MM.1S (cell line): ENCODE measurements around the gene RABGAP1L.
"Not testable (repeated sequence)": the region's sequence is repeated elsewhere in the genome, so short reads cannot be mapped to it uniquely, and the experiment has no call there.

Experiments used
- CTCF ChIP-seq: fragments of 300-600 bp; sonication (generic); IDR thresholded peaks from 2 replicates; pipeline ENCODE4 v1.5.1; 2016; ENCODE audit warnings: antibody characterized with exemption, low read length, mixed read lengths
- EZH2phosphoT487 ChIP-seq: fragments of 300-600 bp; sonication (generic); IDR thresholded peaks from 2 replicates; pipeline ENCODE4 v1.6.1; 2018; ENCODE audit warnings: antibody characterized with exemption, low read length

- not testable (repeated sequence) for TF ChIP-seq CTCF, EZH2phosphoT487
These were observed 416.8 kb downstream of the RABGAP1L start for GRCh38 chr1:174576120-174576519.
